HTERT RPE-1 (cell line): ENCODE measurements around the gene MOB3C.

Source experiments
- in situ Hi-C: fragments of 300-500 bp; cut with MboI; formaldehyde crosslinking; loops from 4 replicates; pipeline ENCODE4 v1.14.3; 2020; ENCODE audit warnings: low sequenced_read_pairs

The MOB3C gene

GRCh38 chr1:46607345-46608130 lies 9.1 kb downstream of the MOB3C start:
- in situ Hi-C loops: no loop called here

- in situ Hi-C loops: no loop called here
These were observed 10.2 kb downstream of the MOB3C start for GRCh38 chr1:46606255-46606965.

GRCh38 chr1:46605232-46605631 lies 11.4 kb downstream of the MOB3C start:
- in situ Hi-C loops: no loop called here

- in situ Hi-C loops: no loop called here
These were observed 12.6 kb downstream of the MOB3C start, which contains the start of gene MKNK1 for GRCh38 chr1:46603858-46604549. MKNK1 (minus strand) TSS chr1:46604268; CDS start chr1:46583327, 20,941 bp downstream.

- in situ Hi-C loops: no loop called here
These were observed 13.1 kb downstream of the MOB3C start for GRCh38 chr1:46603481-46603857.

- in situ Hi-C loops: no loop called here
These were observed 15.2 kb downstream of the MOB3C start for GRCh38 chr1:46601257-46602007.

GRCh38 chr1:46599059-46599970 lies 17.3 kb downstream of the MOB3C start:
- in situ Hi-C loops: no loop called here

GRCh38 chr1:46596846-46597245 lies 19.8 kb downstream of the MOB3C start:
- in situ Hi-C loops: no loop called here

GRCh38 chr1:46596036-46596435 lies 20.6 kb downstream of the MOB3C start:
- in situ Hi-C loops: no loop called here

GRCh38 chr1:46595127-46595526 lies 21.5 kb downstream of the MOB3C start:
- in situ Hi-C loops: no loop called here

GRCh38 chr1:46594063-46594462 lies 22.5 kb downstream of the MOB3C start:
- in situ Hi-C loops: no loop called here

GRCh38 chr1:46592823-46593222 lies 23.8 kb downstream of the MOB3C start:
- in situ Hi-C loops: no loop called here

GRCh38 chr1:46589529-46589928 lies 27.1 kb downstream of the MOB3C start:
- in situ Hi-C loops: no loop called here

GRCh38 chr1:46587069-46587468 lies 29.5 kb downstream of the MOB3C start:
- in situ Hi-C loops: no loop called here

GRCh38 chr1:46585312-46585938 lies 31.2 kb downstream of the MOB3C start:
- in situ Hi-C loops: no loop called here

GRCh38 chr1:46583494-46583893 lies 33.1 kb downstream of the MOB3C start:
- in situ Hi-C loops: no loop called here

GRCh38 chr1:46582972-46583371 lies 33.6 kb downstream of the MOB3C start:
- in situ Hi-C loops: no loop called here

- in situ Hi-C loops: no loop called here
These were observed 34.7 kb downstream of the MOB3C start for GRCh38 chr1:46581681-46582455.
